Astrocyte (in vitro differentiated cells and primary cell): Measurements from ENCODE around the gene SNAPIN. TPM values are rescaled to one million over a fixed set of nuclear protein-coding genes. Genes with fewer than 3 reads are reported as not detected.

Experiments used
- DNase-seq: peaks from one replicate; pipeline ENCODE4 v3.0.0-alpha.2; 2010; ENCODE audit warnings: low read depth
- FAIRE-seq: peaks from 2 replicates; lab custom pipeline; 2011; peaks lifted over from hg19 to GRCh38; lab: Jason Lieb, UNC
- H2AFZ ChIP-seq: 2 replicates; pipeline ENCODE4 v1.6.0; 2012; ENCODE audit warnings: low read depth, low read length, inconsistent platforms
- H3K27ac ChIP-seq: 2 replicates; pipeline ENCODE4 v1.5.1; 2011; ENCODE audit warnings: low read depth, low read length, inconsistent platforms
- H3K27me3 ChIP-seq: 2 replicates; pipeline ENCODE4 v1.6.0; 2011; ENCODE audit warnings: low read length, inconsistent platforms; ENCODE audit not compliant: insufficient read depth
- H3K36me3 ChIP-seq: 2 replicates; pipeline ENCODE4 v1.5.1; 2011; ENCODE audit warnings: low read length, inconsistent platforms; ENCODE audit not compliant: insufficient read depth
- H3K4me1 ChIP-seq: 2 replicates; pipeline ENCODE4 v1.5.1; 2011; ENCODE audit warnings: low read length, inconsistent platforms; ENCODE audit not compliant: insufficient read depth
- H3K4me2 ChIP-seq: 2 replicates; pipeline ENCODE4 v1.6.0; 2012; ENCODE audit warnings: low read length, inconsistent platforms
- H3K4me3 ChIP-seq: 2 replicates; pipeline ENCODE4 v1.5.1; 2011; ENCODE audit warnings: low read depth, mild to moderate bottlenecking, low read length, inconsistent platforms; ENCODE audit not compliant: insufficient read depth
- H3K79me2 ChIP-seq: 2 replicates; pipeline ENCODE4 v1.6.0; 2012; ENCODE audit warnings: mild to moderate bottlenecking, low read length, inconsistent platforms; ENCODE audit not compliant: insufficient read depth
- H3K9ac ChIP-seq: 2 replicates; pipeline ENCODE4 v1.6.0; 2012; ENCODE audit warnings: mild to moderate bottlenecking, low read length, inconsistent platforms
- H3K9me3 ChIP-seq: 2 replicates; pipeline ENCODE4 v1.5.1; 2012; ENCODE audit warnings: low read depth, mild to moderate bottlenecking, low read length, inconsistent platforms; ENCODE audit not compliant: insufficient read depth
- H4K20me1 ChIP-seq: 2 replicates; pipeline ENCODE4 v1.6.0; 2012; ENCODE audit warnings: low read length, inconsistent platforms; ENCODE audit not compliant: insufficient read depth
- H3K27ac Mint-ChIP-seq: one replicate; pipeline ENCODE4 v1.8.0; 2021; ENCODE audit warnings: mild to moderate bottlenecking, mixed read lengths; ENCODE audit not compliant: unreplicated experiment
- H3K27me3 Mint-ChIP-seq: one replicate; pipeline ENCODE4 v1.8.0; 2021; ENCODE audit warnings: low read depth, mixed read lengths; ENCODE audit not compliant: unreplicated experiment
- H3K36me3 Mint-ChIP-seq: one replicate; pipeline ENCODE4 v1.8.0; 2021; ENCODE audit warnings: low read depth, mixed read lengths; ENCODE audit not compliant: unreplicated experiment
- H3K4me1 Mint-ChIP-seq: one replicate; pipeline ENCODE4 v1.8.0; 2021; ENCODE audit warnings: low read depth, mixed read lengths; ENCODE audit not compliant: unreplicated experiment
- H3K4me3 Mint-ChIP-seq: one replicate; pipeline ENCODE4 v1.8.0; 2021; ENCODE audit warnings: mild to moderate bottlenecking, moderate library complexity, mixed read lengths; ENCODE audit not compliant: unreplicated experiment
- H3K9me3 Mint-ChIP-seq: one replicate; pipeline ENCODE4 v1.8.0; 2021; ENCODE audit warnings: mild to moderate bottlenecking, mixed read lengths; ENCODE audit not compliant: unreplicated experiment
- CTCF ChIP-seq: IDR thresholded peaks from 2 replicates; pipeline ENCODE4 v1.5.1; 2011; ENCODE audit warnings: low read depth, mild to moderate bottlenecking, inconsistent platforms, low read length, moderate library complexity; ENCODE audit not compliant: insufficient read depth
- EZH2 ChIP-seq: IDR thresholded peaks from 2 replicates; pipeline ENCODE4 v1.6.1; 2012; ENCODE audit warnings: mild to moderate bottlenecking, low read length, inconsistent platforms; ENCODE audit not compliant: insufficient read depth
- total RNA-seq: library from RNA; stranded (reverse); gene quantifications from 2 replicates; pipeline ENCODE4 v1.2.1, GENCODE V29; 2021

SNAPIN gene
- total RNA-seq, 1 donor from 2014 or later, result 31.3 TPM

- no peaks in the 10 kb centered on the region for H3K79me2 ChIP-seq
- H3K4me2 ChIP-seq, result no peak overlapping the region
- H3K27me3 ChIP-seq, result peaks cover 6% of the 10 kb centered on the region
- H3K4me1 ChIP-seq, result no peaks in the 10 kb centered on the region
- Mint-ChIP-seq H3K27ac (no peak overlapping the region), H3K4me3 (no peak overlapping the region), H3K4me1 (peaks cover 10% of the 10 kb centered on the region), H3K9me3 (peaks cover 2% of the 10 kb centered on the region), H3K27me3 (peaks cover 26% of the 10 kb centered on the region), H3K36me3 (no peaks in the 10 kb centered on the region)
- FAIRE-seq (no peak), DNase-seq (no peak)
- no peaks in the 10 kb centered on the region for H3K9me3 ChIP-seq
- H3K4me3 ChIP-seq, result no peak overlapping the region
- no peak overlapping the region for H2AFZ ChIP-seq
- TF ChIP-seq CTCF (no peak), EZH2 (no peak)
- H3K36me3 ChIP-seq, result no peaks in the 10 kb centered on the region
- H3K9ac ChIP-seq, result no peak overlapping the region
- H3K27ac ChIP-seq, result no peak overlapping the region
- H4K20me1 ChIP-seq, result no peaks in the 10 kb centered on the region
Observed at GRCh38 chr1:153688736-153689328, 30.3 kb downstream of the SNAPIN start.

GRCh38 chr1:153693466-153693865 is 35.0 kb downstream of the SNAPIN start:
- Mint-ChIP-seq H3K27me3 (peaks cover 15% of the 10 kb centered on the region), H3K36me3 (no peaks in the 10 kb centered on the region), H3K27ac (no peak overlapping the region), H3K4me3 (no peak overlapping the region), H3K9me3 (no peaks in the 10 kb centered on the region), H3K4me1 (peaks cover 10% of the 10 kb centered on the region)
- no peaks in the 10 kb centered on the region for H3K9me3 ChIP-seq
- no peaks in the 10 kb centered on the region for H4K20me1 ChIP-seq
- no peak overlapping the region for H3K4me2 ChIP-seq
- H3K4me1 ChIP-seq, result peaks cover 5% of the 10 kb centered on the region
- no peak for FAIRE-seq
- TF ChIP-seq CTCF, result no peak
- no peak overlapping the region for H3K4me3 ChIP-seq
- no peak overlapping the region for H2AFZ ChIP-seq
- H3K27me3 ChIP-seq, result no peaks in the 10 kb centered on the region
- DNase-seq, result no peak
- H3K36me3 ChIP-seq, result no peaks in the 10 kb centered on the region
- no peak overlapping the region for H3K9ac ChIP-seq
- no peaks in the 10 kb centered on the region for H3K79me2 ChIP-seq
- H3K27ac ChIP-seq, result no peak overlapping the region

- Histone ChIP-seq H2AFZ (no peak overlapping the region), H3K9me3 (no peaks in the 10 kb centered on the region), H3K4me3 (no peak overlapping the region), H3K79me2 (no peaks in the 10 kb centered on the region), H3K4me1 (peaks cover 6% of the 10 kb centered on the region), H4K20me1 (no peaks in the 10 kb centered on the region), H3K27ac (no peak overlapping the region), H3K4me2 (no peak overlapping the region), H3K36me3 (no peaks in the 10 kb centered on the region), H3K27me3 (no peaks in the 10 kb centered on the region), H3K9ac (no peak overlapping the region)
- no peak for FAIRE-seq
- H3K27ac Mint-ChIP-seq, result no peak overlapping the region
- TF ChIP-seq EZH2 (no peak), CTCF (no peak)
- no peaks in the 10 kb centered on the region for H3K36me3 Mint-ChIP-seq
- H3K4me3 Mint-ChIP-seq, result no peak overlapping the region
- DNase-seq, result no peak
- H3K9me3 Mint-ChIP-seq, result no peaks in the 10 kb centered on the region
- peaks cover 3% of the 10 kb centered on the region for H3K27me3 Mint-ChIP-seq
- peaks cover 16% of the 10 kb centered on the region for H3K4me1 Mint-ChIP-seq
Observed at GRCh38 chr1:153696741-153697140, 38.2 kb downstream of the SNAPIN start.
